CD1c-positive myeloid dendritic cell (primary cell): Measurements from ENCODE around the gene ADCY5.

Experiments used
- DNase-seq: peaks from one replicate; pipeline ENCODE4 v3.0.0-alpha.2; 2016; ENCODE audit errors: extremely low spot score

The ADCY5 gene

GRCh38 chr3:123386477-123387040 lies 62.3 kb downstream of the ADCY5 start:
- no peak for DNase-seq

- DNase-seq = no peak
These were observed 62.9 kb downstream of the ADCY5 start for GRCh38 chr3:123385981-123386380.

GRCh38 chr3:123385499-123385898 lies 63.4 kb downstream of the ADCY5 start:
- DNase-seq = no peak

GRCh38 chr3:123385001-123385401 lies 63.9 kb downstream of the ADCY5 start:
- no peak for DNase-seq

- no peak for DNase-seq
These were observed 64.6 kb downstream of the ADCY5 start for GRCh38 chr3:123384256-123384655.

- DNase-seq = no peak
These were observed 65.5 kb downstream of the ADCY5 start for GRCh38 chr3:123383091-123384053.

- DNase-seq = no peak
These were observed 68.6 kb downstream of the ADCY5 start for GRCh38 chr3:123380261-123380660.

GRCh38 chr3:123379041-123379830 lies 69.7 kb downstream of the ADCY5 start:
- no peak for DNase-seq

GRCh38 chr3:123378409-123378915 lies 70.4 kb downstream of the ADCY5 start:
- no peak for DNase-seq

GRCh38 chr3:123377243-123377740 lies 71.6 kb downstream of the ADCY5 start:
- DNase-seq = no peak

- DNase-seq = no peak
These were observed 72.2 kb downstream of the ADCY5 start for GRCh38 chr3:123376451-123377242.

- DNase-seq = no peak
These were observed 73.6 kb downstream of the ADCY5 start for GRCh38 chr3:123375014-123375940.

- DNase-seq = no peak
These were observed 74.9 kb downstream of the ADCY5 start for GRCh38 chr3:123374016-123374415.

GRCh38 chr3:123373474-123373987 lies 75.4 kb downstream of the ADCY5 start:
- no peak for DNase-seq

- no peak for DNase-seq
These were observed 76.0 kb downstream of the ADCY5 start for GRCh38 chr3:123372686-123373473.

- DNase-seq = no peak
These were observed 76.8 kb downstream of the ADCY5 start for GRCh38 chr3:123371859-123372685.

- no peak for DNase-seq
These were observed 77.5 kb downstream of the ADCY5 start for GRCh38 chr3:123371426-123371825.

- no peak for DNase-seq
These were observed 78.1 kb downstream of the ADCY5 start for GRCh38 chr3:123370819-123371218.
